ENCODE data around the gene ATG101.

Gene ATG101

DNA sequence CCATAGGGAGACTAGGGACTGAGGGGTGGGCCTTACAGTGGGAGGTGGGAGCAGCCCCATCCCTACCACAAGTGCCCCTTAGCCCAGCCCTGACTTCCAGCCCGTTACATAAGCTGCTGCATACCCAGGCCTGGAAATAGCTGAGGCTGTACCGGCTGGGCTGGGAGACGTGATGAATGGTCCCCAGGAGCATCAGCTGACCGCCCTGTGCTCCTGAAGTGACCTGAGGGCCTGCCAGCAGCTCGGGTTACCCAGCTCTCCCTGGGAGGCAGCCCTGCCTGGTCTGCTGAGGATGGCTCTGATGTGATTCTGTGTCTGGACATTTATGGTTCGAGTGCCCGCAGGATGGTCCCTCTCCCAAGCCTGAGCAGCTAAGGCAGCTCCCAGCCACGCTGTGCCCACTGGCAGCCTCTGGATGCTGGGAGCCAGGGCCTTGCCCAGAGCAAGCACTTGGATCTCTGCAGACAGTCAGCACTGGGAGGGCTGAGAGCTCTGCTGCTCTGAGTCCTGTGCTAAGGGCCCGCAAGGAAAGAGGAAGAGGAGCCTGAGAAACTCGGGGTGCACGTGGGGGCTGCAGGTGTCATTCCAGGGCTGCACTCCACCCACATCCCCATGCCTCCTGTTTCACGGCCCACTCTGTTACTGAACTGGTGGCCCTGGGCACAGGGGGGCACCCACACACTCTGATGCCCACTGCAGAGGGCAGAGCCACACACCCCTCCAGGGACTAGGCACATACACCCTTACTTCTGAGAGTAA, 42.5 kb upstream of the ATG101 start:
- no peak for TF ChIP-seq POU2F2 (IDR thresholded peaks at IDR 0.05; ENCODE audit: low read depth, low read length)
- TF ChIP-seq SPI1 (IDR thresholded peaks at IDR 0.05; ENCODE audit: low read depth, low read length), result peak; percentile 82
- no peak for TF ChIP-seq TAF1 (IDR thresholded peaks at IDR 0.05; ENCODE audit: low read depth, low read length)
- FAIRE-seq (no peak), DNase-seq (ENCODE audit: insufficient read length, low spot score) (no peak)

DNA sequence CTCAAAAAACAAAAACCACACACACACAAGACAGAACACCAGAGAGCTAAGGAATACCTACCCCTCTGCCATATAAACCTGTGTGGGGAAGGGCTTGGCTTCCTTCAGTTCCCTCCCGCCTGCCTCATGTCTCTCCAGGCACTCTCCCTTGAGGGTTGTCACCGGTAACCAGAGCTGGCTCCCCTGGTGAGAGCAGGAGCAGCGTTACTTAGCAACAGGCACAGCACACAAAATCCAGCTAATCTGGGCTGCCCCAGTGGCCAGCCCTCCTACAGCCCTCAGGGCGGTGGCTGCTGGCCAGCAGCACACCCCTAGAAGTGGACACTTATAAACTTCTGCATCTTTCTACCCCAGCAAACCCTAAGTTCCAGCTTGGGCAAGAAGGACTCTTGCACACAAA, 40.1 kb upstream of the ATG101 start:
- no peak for DNase-seq (ENCODE audit: insufficient read length, low spot score)
- FAIRE-seq, result no peak
- TF ChIP-seq SPI1 (IDR thresholded peaks at IDR 0.05; ENCODE audit: low read depth, low read length) (no peak), PAX5 (IDR thresholded peaks at IDR 0.05; ENCODE audit: insufficient read depth, low read length, severe bottlenecking) (no peak), POU2F2 (IDR thresholded peaks at IDR 0.05; ENCODE audit: low read depth, low read length) (no peak), POLR2A (IDR thresholded peaks at IDR 0.05; ENCODE audit: low read depth, low read length) (no peak), TAF1 (IDR thresholded peaks at IDR 0.05; ENCODE audit: low read depth, low read length) (no peak)

DNA sequence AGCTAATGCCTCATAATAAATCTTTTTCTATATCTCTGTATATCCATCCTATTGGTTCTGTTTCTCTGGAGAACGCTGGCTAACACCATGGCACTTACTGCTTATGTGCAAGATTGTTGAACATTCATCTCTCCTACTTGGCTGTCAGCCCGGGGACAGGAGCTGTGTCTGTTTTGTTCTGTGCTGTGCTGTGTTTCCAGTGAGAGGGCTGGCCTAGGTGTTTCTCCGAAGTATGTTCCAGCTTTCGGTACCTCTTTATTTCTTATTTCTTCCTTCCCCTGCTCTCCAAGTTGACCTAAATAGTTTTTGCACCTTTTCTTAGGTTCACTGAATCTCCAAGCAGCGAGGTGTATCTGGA, 37.4 kb upstream of the ATG101 start:
- no peak for DNase-seq (ENCODE audit: insufficient read length, low spot score)
- no peak for TF ChIP-seq TAF1 (IDR thresholded peaks at IDR 0.05; ENCODE audit: low read depth, low read length)
- peak; percentile 55 for FAIRE-seq

DNA sequence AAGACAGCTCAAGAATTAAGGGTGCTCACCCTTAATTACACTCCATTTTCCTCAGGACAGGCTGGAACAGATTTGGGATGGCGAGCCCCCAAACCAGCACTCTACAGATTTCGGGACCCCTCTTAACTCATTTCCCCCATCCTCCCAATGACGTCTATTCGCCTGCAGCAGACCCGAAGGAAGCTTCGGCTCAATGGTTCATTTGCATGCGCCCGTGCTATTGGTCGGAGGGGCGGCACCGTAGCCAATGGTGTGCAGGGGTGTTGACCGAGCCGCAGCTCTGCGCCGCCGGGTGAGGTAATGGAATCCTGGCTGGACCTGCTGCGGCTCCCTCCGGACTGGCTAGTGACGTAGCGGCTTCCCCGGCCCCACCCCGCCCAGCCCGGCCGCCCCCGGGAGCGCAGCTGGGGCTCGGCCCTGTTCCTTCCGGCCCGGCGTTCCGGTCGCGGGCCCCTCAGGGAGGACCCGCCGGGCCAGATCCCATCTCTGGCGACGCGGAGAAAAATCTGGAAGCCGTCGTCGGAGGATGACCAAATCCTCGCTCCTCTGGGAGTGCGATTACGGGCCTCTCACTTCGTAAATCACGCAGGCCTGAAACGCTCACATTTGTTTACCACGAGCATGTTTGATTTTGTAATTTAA, 36.9 kb upstream of the ATG101 start:
- no peak for TF ChIP-seq POLR2A (IDR thresholded peaks at IDR 0.05; ENCODE audit: low read depth, low read length)
- no peak for TF ChIP-seq TAF1 (IDR thresholded peaks at IDR 0.05; ENCODE audit: low read depth, low read length)
- TF ChIP-seq PAX5 (IDR thresholded peaks at IDR 0.05; ENCODE audit: insufficient read depth, low read length, severe bottlenecking), result no peak
- TF ChIP-seq POU2F2 (IDR thresholded peaks at IDR 0.05; ENCODE audit: low read depth, low read length), result peak; percentile 88
- no peak for TF ChIP-seq SPI1 (IDR thresholded peaks at IDR 0.05; ENCODE audit: low read depth, low read length)
- peak; percentile 97 for FAIRE-seq
- DNase-seq (ENCODE audit: insufficient read length, low spot score), result peak; percentile 93

DNA sequence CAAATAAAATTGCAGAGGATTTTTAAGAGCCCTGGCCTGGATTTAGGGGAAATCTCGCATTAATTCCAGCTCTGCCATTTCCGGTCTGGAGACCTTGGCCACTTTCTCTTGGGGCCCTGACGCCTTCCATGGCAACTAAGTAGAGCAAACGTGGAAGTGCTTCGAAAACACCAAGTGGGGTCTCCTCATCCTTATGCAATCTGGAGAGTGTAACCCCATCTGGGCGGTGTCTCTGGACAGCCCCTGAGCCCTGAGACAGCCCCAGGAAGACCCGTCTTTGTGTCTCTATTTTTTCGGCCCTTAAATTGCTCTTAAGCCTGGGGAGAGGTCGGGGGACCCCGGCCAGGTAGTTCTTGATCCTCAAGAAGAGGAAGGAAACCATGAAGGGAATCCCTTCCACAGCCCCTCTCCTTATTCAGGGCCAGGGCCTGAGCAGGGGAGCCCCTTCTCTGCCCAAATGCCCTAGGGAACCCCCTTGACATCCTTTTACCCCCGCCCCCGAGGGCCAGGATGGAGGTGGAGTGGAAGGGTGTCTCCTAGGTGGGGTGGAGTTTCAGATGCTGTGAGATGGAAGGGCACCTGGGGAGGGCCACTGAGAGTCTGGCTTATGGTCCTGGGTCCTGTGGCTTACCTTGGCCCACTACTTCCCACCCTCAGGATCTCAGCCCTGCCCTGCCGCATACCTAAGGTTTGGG, 36.2 kb upstream of the ATG101 start:
- no peak for FAIRE-seq
- DNase-seq (ENCODE audit: insufficient read length, low spot score), result no peak
- TF ChIP-seq POU2F2 (IDR thresholded peaks at IDR 0.05; ENCODE audit: low read depth, low read length) (no peak), SPI1 (IDR thresholded peaks at IDR 0.05; ENCODE audit: low read depth, low read length) (no peak), TAF1 (IDR thresholded peaks at IDR 0.05; ENCODE audit: low read depth, low read length) (no peak), POLR2AphosphoS5 (IDR thresholded peaks at IDR 0.05; ENCODE audit: low read depth, low read length) (no peak), POLR2A (IDR thresholded peaks at IDR 0.05; ENCODE audit: low read depth, low read length) (no peak), PAX5 (IDR thresholded peaks at IDR 0.05; ENCODE audit: insufficient read depth, low read length, severe bottlenecking) (no peak)

DNA sequence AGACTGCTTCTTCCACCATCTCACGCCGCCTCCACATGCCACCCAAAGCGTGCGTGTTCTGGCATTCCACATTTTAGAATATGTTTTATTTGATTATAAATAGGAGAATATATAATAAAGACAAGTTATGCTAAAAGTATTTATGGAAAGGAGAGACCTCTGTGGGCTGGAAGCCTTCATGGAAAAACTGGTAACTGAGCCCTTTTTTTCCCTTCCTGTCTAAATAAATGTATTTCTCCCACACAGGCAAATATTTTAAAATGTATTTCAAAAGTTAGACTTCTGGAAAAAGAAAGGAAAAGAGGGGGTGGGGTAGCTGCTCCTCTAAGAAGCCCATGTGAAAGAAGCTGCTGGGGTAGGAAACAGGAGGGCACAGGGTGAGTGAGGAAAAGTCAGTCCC, 34.6 kb upstream of the ATG101 start:
- TF ChIP-seq POU2F2 (IDR thresholded peaks at IDR 0.05; ENCODE audit: low read depth, low read length) (no peak), PAX5 (IDR thresholded peaks at IDR 0.05; ENCODE audit: insufficient read depth, low read length, severe bottlenecking) (no peak), POLR2AphosphoS5 (IDR thresholded peaks at IDR 0.05; ENCODE audit: low read depth, low read length) (no peak), POLR2A (IDR thresholded peaks at IDR 0.05; ENCODE audit: low read depth, low read length) (no peak), TAF1 (IDR thresholded peaks at IDR 0.05; ENCODE audit: low read depth, low read length) (no peak), SPI1 (IDR thresholded peaks at IDR 0.05; ENCODE audit: low read depth, low read length) (no peak)
- FAIRE-seq (no peak), DNase-seq (ENCODE audit: insufficient read length, low spot score) (no peak)

DNA sequence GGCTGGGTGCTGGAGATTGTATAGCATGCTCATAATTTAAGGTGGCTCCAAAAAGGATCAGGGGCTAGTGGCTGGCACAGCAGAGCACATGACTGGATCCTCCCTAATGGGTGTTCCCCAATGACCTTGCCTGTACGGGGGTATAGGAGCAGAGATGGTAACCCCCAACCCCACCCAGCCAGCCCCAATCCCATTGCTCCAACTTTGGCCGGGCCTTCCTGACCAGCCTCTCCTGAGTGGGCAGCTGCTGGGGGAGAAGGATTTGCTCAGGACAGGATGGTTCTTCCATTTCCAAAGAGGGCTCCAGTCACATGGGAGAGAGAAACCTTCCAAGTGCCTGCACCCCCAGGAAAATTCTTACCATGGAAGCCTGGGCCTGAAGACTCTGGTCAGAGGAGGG, 33.9 kb upstream of the ATG101 start:
- TF ChIP-seq POLR2AphosphoS5 (IDR thresholded peaks at IDR 0.05; ENCODE audit: low read depth, low read length) (no peak), SPI1 (IDR thresholded peaks at IDR 0.05; ENCODE audit: low read depth, low read length) (no peak), PAX5 (IDR thresholded peaks at IDR 0.05; ENCODE audit: insufficient read depth, low read length, severe bottlenecking) (no peak), POU2F2 (IDR thresholded peaks at IDR 0.05; ENCODE audit: low read depth, low read length) (no peak), TAF1 (IDR thresholded peaks at IDR 0.05; ENCODE audit: low read depth, low read length) (no peak), POLR2A (IDR thresholded peaks at IDR 0.05; ENCODE audit: low read depth, low read length) (no peak)
- FAIRE-seq (no peak), DNase-seq (ENCODE audit: insufficient read length, low spot score) (no peak)

DNA sequence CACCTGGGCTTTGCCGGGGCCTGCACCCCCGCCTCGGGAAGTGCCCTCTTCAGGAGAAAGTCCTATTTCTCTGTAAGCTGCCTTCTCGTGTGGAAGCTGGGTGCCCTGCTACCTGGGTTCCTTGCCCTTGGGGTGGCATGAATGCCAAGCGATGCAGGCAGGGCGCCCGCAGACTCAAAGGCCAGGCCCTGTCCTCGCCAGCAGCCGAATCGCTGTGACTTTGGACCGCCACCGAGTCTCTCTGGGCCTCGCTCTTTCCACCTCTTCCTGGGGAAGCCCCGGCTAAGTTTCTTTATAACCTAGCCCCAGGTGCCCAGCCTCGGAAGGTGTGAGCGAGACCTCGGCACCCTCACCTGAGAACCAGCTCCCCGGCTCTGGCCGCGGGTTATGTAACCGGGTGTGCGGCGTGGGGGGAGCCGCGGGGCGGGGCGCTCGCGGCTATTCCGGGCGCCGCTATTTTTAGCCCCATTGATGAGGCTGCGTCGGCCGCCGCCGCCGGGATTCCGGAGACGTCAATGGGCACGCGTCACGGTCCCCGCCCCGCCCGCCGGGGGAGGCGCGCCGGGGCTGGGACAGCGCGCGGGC, 33.1 kb upstream of the ATG101 start:
- FAIRE-seq (no peak), DNase-seq (ENCODE audit: insufficient read length, low spot score) (peak; percentile 65)
- peak; percentile 92 for TF ChIP-seq PAX5 (IDR thresholded peaks at IDR 0.05; ENCODE audit: insufficient read depth, low read length, severe bottlenecking)
- TF ChIP-seq POU2F2 (IDR thresholded peaks at IDR 0.05; ENCODE audit: low read depth, low read length), result no peak
- no peak for TF ChIP-seq SPI1 (IDR thresholded peaks at IDR 0.05; ENCODE audit: low read depth, low read length)
- no peak for TF ChIP-seq POLR2A (IDR thresholded peaks at IDR 0.05; ENCODE audit: low read depth, low read length)

DNA sequence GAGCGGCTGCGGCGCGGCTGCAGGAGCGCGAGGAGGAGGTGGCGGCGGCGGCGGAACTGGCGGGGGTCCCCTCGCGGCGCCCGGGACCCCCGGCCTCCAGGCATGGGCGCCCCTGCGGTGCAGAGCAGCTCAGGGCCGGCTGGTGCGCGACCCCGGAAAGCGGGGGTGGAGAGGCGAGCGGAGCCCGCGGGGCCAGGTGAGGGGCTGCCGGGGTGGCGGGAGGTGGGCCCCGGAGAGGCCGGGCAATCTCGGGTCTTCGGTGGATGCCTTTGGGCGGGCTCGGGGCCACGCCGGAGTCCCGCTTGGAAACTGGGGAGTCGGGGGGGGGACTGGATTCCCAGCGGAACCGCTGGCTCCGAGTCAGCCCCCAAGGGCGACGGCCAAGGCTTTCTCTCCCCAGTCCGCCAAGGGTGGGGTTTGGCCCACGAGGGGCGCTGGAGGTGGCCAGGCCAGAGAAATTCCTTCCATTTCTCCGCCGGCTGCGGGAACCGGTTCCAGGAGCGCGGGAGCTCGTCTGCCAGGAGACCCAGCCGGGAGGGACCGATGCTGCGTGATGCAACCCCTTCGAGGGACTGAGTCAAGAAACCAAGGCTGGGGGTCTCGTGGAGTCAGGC, 32.4 kb upstream of the ATG101 start:
- no peak for TF ChIP-seq POLR2A (IDR thresholded peaks at IDR 0.05; ENCODE audit: low read depth, low read length)
- TF ChIP-seq TAF1 (IDR thresholded peaks at IDR 0.05; ENCODE audit: low read depth, low read length), result no peak
- no peak for TF ChIP-seq POU2F2 (IDR thresholded peaks at IDR 0.05; ENCODE audit: low read depth, low read length)
- TF ChIP-seq POLR2AphosphoS5 (IDR thresholded peaks at IDR 0.05; ENCODE audit: low read depth, low read length), result no peak
- FAIRE-seq (no peak), DNase-seq (ENCODE audit: insufficient read length, low spot score) (no peak)

Data from GM12891 (cell line).